Left ventricle myocardium inferior (tissue), 1 donor: ENCODE data around the gene AATF. TPM values are rescaled to one million over a fixed set of nuclear protein-coding genes. Genes with fewer than 3 reads are reported as not detected.

Experiments
- DNase-seq: peaks from one replicate; pipeline ENCODE4 v3.0.0-alpha.2; 2020
- H3K27ac ChIP-seq: fragments of 200-600 bp; replicated peaks from 2 replicates; pipeline ENCODE4 v1.8.0; 2021
- H3K27me3 ChIP-seq: fragments of 200-600 bp; 2 replicates; pipeline ENCODE4 v1.8.0; 2021; ENCODE audit warnings: low read depth
- H3K36me3 ChIP-seq: fragments of 200-600 bp; 2 replicates; pipeline ENCODE4 v1.8.0; 2021
- H3K4me1 ChIP-seq: fragments of 200-600 bp; 2 replicates; pipeline ENCODE4 v1.8.0; 2021
- H3K4me3 ChIP-seq: fragments of 200-600 bp; 2 replicates; pipeline ENCODE4 v1.8.0; 2021; ENCODE audit warnings: mild to moderate bottlenecking, moderate library complexity
- H3K9me3 ChIP-seq: fragments of 200-600 bp; replicated peaks from 2 replicates; pipeline ENCODE4 v1.8.0; 2021
- CTCF ChIP-seq: fragments of 200-600 bp; IDR thresholded peaks from 2 replicates; pipeline ENCODE4 v1.8.0; 2021; ENCODE audit warnings: antibody characterized with exemption, mild to moderate bottlenecking, borderline replicate concordance
- intact Hi-C: fragments of 100-400 bp; cut with micrococcal nuclease; formaldehyde crosslinking; loops from one replicate; pipeline ENCODE4 v1.11.0; 2022
- total RNA-seq: library from RNA; stranded (reverse); fragmentation: NEBNext Ultra II Directional; extraction: Animal tissue kit (Norgen Biotek cat#: 25700); gene quantifications from one replicate; pipeline ENCODE4 v1.2.1, GENCODE V29; 2021
- donor health status: DM: no; HTN: yes; CAD: no; lungs with severe emphysema.

AATF gene
- total RNA-seq, 1 donor from 2014 or later = 24.2 TPM

GRCh38 chr17:36978810-36979564 is 30.2 kb downstream of the AATF start:
- Histone ChIP-seq H3K4me3 (no peak overlapping the region), H3K27me3 (no peaks in the 10 kb centered on the region), H3K36me3 (no peaks in the 10 kb centered on the region), H3K27ac (no peak overlapping the region), H3K4me1 (peaks cover 14% of the 10 kb centered on the region), H3K9me3 (no peaks in the 10 kb centered on the region)
- DNase-seq = no peak
- TF ChIP-seq CTCF = no peak
- intact Hi-C loops = no loop called here

GRCh38 chr17:36979565-36979941 is 30.8 kb downstream of the AATF start:
- H3K4me1 ChIP-seq = peaks cover 14% of the 10 kb centered on the region
- H3K27ac ChIP-seq = no peak overlapping the region
- no peaks in the 10 kb centered on the region for H3K9me3 ChIP-seq
- no peak overlapping the region for H3K4me3 ChIP-seq
- no peaks in the 10 kb centered on the region for H3K36me3 ChIP-seq
- intact Hi-C loops = no loop called here
- H3K27me3 ChIP-seq = no peaks in the 10 kb centered on the region
- no peak for DNase-seq
- TF ChIP-seq CTCF = no peak

- peaks cover 3% of the 10 kb centered on the region for H3K36me3 ChIP-seq
- no peak for DNase-seq
- intact Hi-C loops = no loop called here
- no peak overlapping the region for H3K4me3 ChIP-seq
- H3K9me3 ChIP-seq = no peaks in the 10 kb centered on the region
- no peaks in the 10 kb centered on the region for H3K27me3 ChIP-seq
- peaks cover 14% of the 10 kb centered on the region for H3K4me1 ChIP-seq
- no peak overlapping the region for H3K27ac ChIP-seq
- TF ChIP-seq CTCF = no peak
These were observed 31.6 kb downstream of the AATF start for GRCh38 chr17:36980280-36980761.

- peaks cover 29% of the 10 kb centered on the region for H3K36me3 ChIP-seq
- no peak for DNase-seq
- TF ChIP-seq CTCF = no peak
- peaks cover 14% of the 10 kb centered on the region for H3K4me1 ChIP-seq
- no peaks in the 10 kb centered on the region for H3K9me3 ChIP-seq
- no peak overlapping the region for H3K4me3 ChIP-seq
- intact Hi-C loops = no loop called here
- no peaks in the 10 kb centered on the region for H3K27me3 ChIP-seq
- H3K27ac ChIP-seq = no peak overlapping the region
These were observed 34.9 kb downstream of the AATF start for GRCh38 chr17:36983618-36984017.

- no peak overlapping the region for H3K27ac ChIP-seq
- TF ChIP-seq CTCF = no peak
- no peak for DNase-seq
- intact Hi-C loops = no loop called here
- no peaks in the 10 kb centered on the region for H3K4me1 ChIP-seq
- peaks cover 77% of the 10 kb centered on the region for H3K36me3 ChIP-seq
- no peak overlapping the region for H3K4me3 ChIP-seq
- H3K9me3 ChIP-seq = no peaks in the 10 kb centered on the region
- no peaks in the 10 kb centered on the region for H3K27me3 ChIP-seq
These were observed 40.4 kb downstream of the AATF start for GRCh38 chr17:36989173-36989572.
